ENCODE measurements around the gene RPL11. TPM values are rescaled to one million over a fixed set of nuclear protein-coding genes. Genes with fewer than 3 reads are reported as not detected.
"Not testable (repeated sequence)": the region's sequence is repeated elsewhere in the genome, so short reads cannot be mapped to it uniquely, and the experiment has no call there.

RPL11 gene
- total RNA-seq, 1 experiment from 2014 or later = 1,205 TPM

DNA sequence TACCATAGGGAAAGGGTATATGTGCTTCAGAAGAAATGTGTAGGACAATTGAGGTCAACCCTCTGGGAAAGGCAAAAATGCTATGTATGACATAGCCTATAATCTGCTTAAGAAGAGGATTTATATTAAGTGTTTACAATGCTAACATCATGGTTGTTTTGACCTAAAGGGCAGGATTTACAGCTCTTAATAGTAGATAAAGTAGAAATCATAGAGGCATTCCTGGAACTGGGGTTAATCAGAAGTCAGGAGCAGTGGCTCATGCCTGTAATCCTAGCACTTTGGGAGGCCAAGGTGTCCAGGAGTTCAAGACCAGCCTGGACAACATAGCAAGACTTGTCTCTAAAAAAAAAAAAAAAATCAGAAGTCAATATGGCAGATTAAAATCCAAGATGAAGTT is 8.7 kb upstream of the RPL11 start:
- H3K36me3 ChIP-seq (ENCODE audit: low read depth) = no peaks in the 10 kb centered on the region
- no peaks in the 10 kb centered on the region for H3K79me2 ChIP-seq (ENCODE audit: low read depth)
- TF ChIP-seq, protein P1, sequence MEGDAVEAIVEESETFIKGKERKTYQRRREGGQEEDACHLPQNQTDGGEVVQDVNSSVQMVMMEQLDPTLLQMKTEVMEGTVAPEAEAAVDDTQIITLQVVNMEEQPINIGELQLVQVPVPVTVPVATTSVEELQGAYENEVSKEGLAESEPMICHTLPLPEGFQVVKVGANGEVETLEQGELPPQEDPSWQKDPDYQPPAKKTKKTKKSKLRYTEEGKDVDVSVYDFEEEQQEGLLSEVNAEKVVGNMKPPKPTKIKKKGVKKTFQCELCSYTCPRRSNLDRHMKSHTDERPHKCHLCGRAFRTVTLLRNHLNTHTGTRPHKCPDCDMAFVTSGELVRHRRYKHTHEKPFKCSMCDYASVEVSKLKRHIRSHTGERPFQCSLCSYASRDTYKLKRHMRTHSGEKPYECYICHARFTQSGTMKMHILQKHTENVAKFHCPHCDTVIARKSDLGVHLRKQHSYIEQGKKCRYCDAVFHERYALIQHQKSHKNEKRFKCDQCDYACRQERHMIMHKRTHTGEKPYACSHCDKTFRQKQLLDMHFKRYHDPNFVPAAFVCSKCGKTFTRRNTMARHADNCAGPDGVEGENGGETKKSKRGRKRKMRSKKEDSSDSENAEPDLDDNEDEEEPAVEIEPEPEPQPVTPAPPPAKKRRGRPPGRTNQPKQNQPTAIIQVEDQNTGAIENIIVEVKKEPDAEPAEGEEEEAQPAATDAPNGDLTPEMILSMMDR (conservative IDR thresholded peaks at IDR 0.05) = no peak
- no peak for TF ChIP-seq EZH2 (IDR thresholded peaks at IDR 0.05; ENCODE audit: low read depth)
- H3K9me2 ChIP-seq (ENCODE audit: insufficient read depth) = no peaks in the 10 kb centered on the region
- BruUV-seq (replicated peaks) = no TSS peak
- no peak overlapping the region for H2AFZ ChIP-seq
- CTCF ChIA-PET = no interaction called here
- no peaks in the 10 kb centered on the region for H3F3A ChIP-seq (ENCODE audit: insufficient read depth, low read depth)
- H3K27ac ChIP-seq = no peak overlapping the region
- no peaks in the 10 kb centered on the region for H3K4me1 ChIP-seq (replicated peaks; ENCODE audit: insufficient read depth)
- intact Hi-C loops (cut with micrococcal nuclease; ENCODE audit: unreplicated experiment) = no loop called here
- H3K9me3 ChIP-seq (ENCODE audit: insufficient read depth, low read depth) = no peaks in the 10 kb centered on the region
- POLR2A ChIA-PET (ENCODE audit: unreplicated experiment) = interaction anchor here (0.6 kb wide), 1 partner anchor 123 kb away, joined by 7 read pairs; the partner anchor contains the start of gene ID3
- H3K4me3 ChIP-seq = no peak overlapping the region
- H4K20me1 ChIP-seq (ENCODE audit: insufficient read depth) = no peaks in the 10 kb centered on the region
- H3K4me2 ChIP-seq = no peak overlapping the region
- no peak for DNase-seq
- peaks cover 11% of the 10 kb centered on the region; the same call in 1 of the 2 replicates for H3K27me3 ChIP-seq (ENCODE audit: insufficient read depth, low read depth)

DNA sequence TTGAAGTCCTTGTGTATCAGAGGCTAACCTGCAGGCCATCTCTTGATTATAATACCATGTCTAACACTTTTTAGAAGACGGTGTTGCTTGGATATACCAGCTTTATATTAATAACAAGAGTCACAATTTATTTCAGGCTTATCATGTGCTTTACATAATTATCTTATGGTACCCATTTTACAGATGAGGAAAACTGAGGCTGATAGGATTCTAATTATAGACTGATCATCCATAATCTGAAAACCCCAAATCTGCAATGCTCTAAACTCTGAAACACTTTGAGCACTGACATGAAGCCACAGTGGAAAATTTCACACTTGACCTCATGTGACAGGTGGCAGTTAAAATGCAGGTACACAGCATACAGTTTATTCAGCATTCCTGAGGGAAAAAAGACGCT is 7.2 kb upstream of the RPL11 start:
- H3K4me2 ChIP-seq = no peak overlapping the region

DNA sequence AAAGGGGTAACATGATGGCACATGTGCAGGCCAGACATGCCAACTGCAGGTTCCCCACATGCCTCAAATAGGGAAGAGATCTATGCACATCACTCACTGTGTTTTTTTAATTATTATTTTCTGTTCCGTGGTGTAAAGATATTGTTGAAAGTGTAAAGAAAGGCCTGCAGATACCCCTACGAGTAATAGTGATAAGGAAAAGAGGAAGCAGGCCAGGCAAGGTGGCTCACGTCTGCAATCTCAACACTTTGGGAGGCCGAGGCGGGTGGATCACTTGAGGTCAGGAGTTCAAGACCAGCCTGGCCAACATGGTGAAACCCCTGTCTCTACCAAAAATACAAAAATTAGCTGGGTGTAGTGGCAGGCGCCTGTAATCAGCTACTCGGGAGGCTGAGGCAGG is 6.4 kb upstream of the RPL11 start:
- CTCF ChIA-PET = interaction anchor here (0.6 kb wide), 1 partner anchor 95 kb away, joined by 3 read pairs; no protein-coding TSS in a partner anchor
- DNase-seq; H3K4me1 ChIP-seq (replicated peaks; ENCODE audit: insufficient read depth); intact Hi-C loops (cut with micrococcal nuclease; ENCODE audit: unreplicated experiment); H3F3A ChIP-seq (ENCODE audit: insufficient read depth, low read depth); H3K9me2 ChIP-seq (ENCODE audit: insufficient read depth); H3K9me3 ChIP-seq (ENCODE audit: insufficient read depth, low read depth); H3K79me2 ChIP-seq (ENCODE audit: low read depth); H3K27ac ChIP-seq; H3K36me3 ChIP-seq (ENCODE audit: low read depth); H3K4me3 ChIP-seq; POLR2A ChIA-PET (ENCODE audit: unreplicated experiment); H4K20me1 ChIP-seq (ENCODE audit: insufficient read depth); H2AFZ ChIP-seq; BruUV-seq (replicated peaks); H3K27me3 ChIP-seq (ENCODE audit: insufficient read depth, low read depth); H3K4me2 ChIP-seq: not testable (repeated sequence)

More for the DNA sequence above, 7.2 kb upstream of the RPL11 start:
- no peaks in the 10 kb centered on the region for H4K20me1 ChIP-seq (ENCODE audit: insufficient read depth)
- intact Hi-C loops (cut with micrococcal nuclease; ENCODE audit: unreplicated experiment) = no loop called here
- H3K79me2 ChIP-seq (ENCODE audit: low read depth) = no peaks in the 10 kb centered on the region
- CTCF ChIA-PET = no interaction called here
- BruUV-seq (replicated peaks) = no TSS peak
- H3K9me3 ChIP-seq (ENCODE audit: insufficient read depth, low read depth) = no peaks in the 10 kb centered on the region
- POLR2A ChIA-PET (ENCODE audit: unreplicated experiment) = no interaction called here
- no peaks in the 10 kb centered on the region for H3K4me1 ChIP-seq (replicated peaks; ENCODE audit: insufficient read depth)
- no peak for DNase-seq
- no peak for TF ChIP-seq EZH2 (IDR thresholded peaks at IDR 0.05; ENCODE audit: low read depth)
- TF ChIP-seq, protein P1 (conservative IDR thresholded peaks at IDR 0.05) = no peak
- peaks cover 10% of the 10 kb centered on the region; the same call in 1 of the 2 replicates for H3K27me3 ChIP-seq (ENCODE audit: insufficient read depth, low read depth)
- no peak overlapping the region for H2AFZ ChIP-seq
- H3K9me2 ChIP-seq (ENCODE audit: insufficient read depth) = no peaks in the 10 kb centered on the region
- H3K4me3 ChIP-seq = no peak overlapping the region
- H3F3A ChIP-seq (ENCODE audit: insufficient read depth, low read depth) = no peaks in the 10 kb centered on the region
- H3K36me3 ChIP-seq (ENCODE audit: low read depth) = no peaks in the 10 kb centered on the region
- no peak overlapping the region for H3K27ac ChIP-seq

DNA sequence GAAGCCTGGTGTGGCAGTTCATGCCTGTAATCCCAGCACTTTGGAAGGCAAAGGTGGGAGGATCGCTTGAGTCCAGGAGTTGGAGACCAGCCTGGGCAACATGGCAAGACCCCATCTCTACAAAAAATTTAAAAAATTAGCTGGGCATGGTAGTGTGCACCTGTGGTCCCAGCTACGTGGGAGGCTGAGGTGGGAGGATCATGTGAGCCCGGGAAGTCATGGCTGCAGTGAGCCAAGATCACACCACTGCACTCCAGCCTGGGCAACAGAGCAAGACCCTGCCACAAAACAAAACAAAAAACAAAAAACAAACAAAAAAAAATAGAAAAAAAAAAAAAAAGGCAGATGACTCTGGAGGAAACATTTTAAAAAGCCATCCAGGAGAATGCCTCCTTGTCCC is 3.9 kb upstream of the RPL11 start:
- H2AFZ ChIP-seq; intact Hi-C loops (cut with micrococcal nuclease; ENCODE audit: unreplicated experiment); H3K4me3 ChIP-seq; H3K9me3 ChIP-seq (ENCODE audit: insufficient read depth, low read depth); H3K9me2 ChIP-seq (ENCODE audit: insufficient read depth); H3K27ac ChIP-seq; DNase-seq; BruUV-seq (replicated peaks); H3F3A ChIP-seq (ENCODE audit: insufficient read depth, low read depth); H3K4me2 ChIP-seq; H3K4me1 ChIP-seq (replicated peaks; ENCODE audit: insufficient read depth); H4K20me1 ChIP-seq (ENCODE audit: insufficient read depth); H3K36me3 ChIP-seq (ENCODE audit: low read depth); H3K27me3 ChIP-seq (ENCODE audit: insufficient read depth, low read depth): not testable (repeated sequence)
- CTCF ChIA-PET = interaction anchor here (0.6 kb wide), 2 partner anchors 142 to 191 kb away, joined by 3 to 4 read pairs; no protein-coding TSS in a partner anchor
- H3K79me2 ChIP-seq (ENCODE audit: low read depth) = peaks cover 12% of the 10 kb centered on the region
- POLR2A ChIA-PET (ENCODE audit: unreplicated experiment) = interaction anchor here (0.7 kb wide), 1 partner anchor 306 kb away, joined by 4 read pairs; no protein-coding TSS in a partner anchor

DNA sequence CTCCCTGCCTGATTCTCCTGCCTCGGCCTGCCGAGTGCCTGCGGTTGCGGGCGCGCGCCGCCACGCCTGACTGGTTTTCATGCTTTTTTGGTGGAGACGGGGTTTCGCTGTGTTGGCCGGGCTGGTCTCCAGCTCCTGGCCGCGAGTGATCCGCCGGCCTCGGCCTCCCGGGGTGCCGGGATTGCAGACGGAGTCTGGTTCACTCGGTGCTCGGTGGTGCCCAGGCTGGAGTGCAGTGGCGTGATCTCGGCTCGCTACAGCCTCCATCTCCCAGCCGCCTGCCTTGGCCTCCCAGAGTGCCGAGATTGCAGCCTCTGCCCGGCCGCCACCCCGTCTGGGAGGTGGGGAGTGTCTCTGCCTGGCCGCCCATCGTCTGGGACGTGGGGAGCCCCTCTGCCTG is 3.3 kb upstream of the RPL11 start:
- CTCF ChIA-PET; H3F3A ChIP-seq (ENCODE audit: insufficient read depth, low read depth); H3K27me3 ChIP-seq (ENCODE audit: insufficient read depth, low read depth); H3K4me3 ChIP-seq; H4K20me1 ChIP-seq (ENCODE audit: insufficient read depth); H3K4me2 ChIP-seq; DNase-seq; H3K9me2 ChIP-seq (ENCODE audit: insufficient read depth); H3K4me1 ChIP-seq (replicated peaks; ENCODE audit: insufficient read depth); H2AFZ ChIP-seq; POLR2A ChIA-PET (ENCODE audit: unreplicated experiment); intact Hi-C loops (cut with micrococcal nuclease; ENCODE audit: unreplicated experiment); H3K27ac ChIP-seq; BruUV-seq (replicated peaks); H3K9me3 ChIP-seq (ENCODE audit: insufficient read depth, low read depth): not testable (repeated sequence)
- Histone ChIP-seq H3K79me2 (ENCODE audit: low read depth) (peaks cover 18% of the 10 kb centered on the region), H3K36me3 (ENCODE audit: low read depth) (peaks cover 10% of the 10 kb centered on the region)
